Smooth muscle cell (in vitro differentiated cells): ENCODE measurements around the gene MYO9B. TPM values are rescaled to one million over a fixed set of nuclear protein-coding genes. Genes with fewer than 3 reads are reported as not detected.

ENCODE experiments used
- DNase-seq: peaks from one replicate; lab custom pipeline; 2025; ENCODE audit not compliant: unreplicated experiment; lab: John Stamatoyannopoulos, UW
- H2AFZ ChIP-seq: fragments of 200-600 bp; sonication (generic); 2 replicates; pipeline ENCODE4 v1.6.0; 2016; ENCODE audit warnings: antibody characterized with exemption, low read depth, mild to moderate bottlenecking
- H3F3A ChIP-seq: fragments of 200-600 bp; sonication (generic); 2 replicates; pipeline ENCODE4 v1.6.0; 2017; ENCODE audit warnings: antibody characterized with exemption, low read depth
- H3K27ac ChIP-seq: fragments of 200-600 bp; sonication (generic); 2 replicates; pipeline ENCODE4 v1.5.1; 2016; ENCODE audit warnings: low read depth, mild to moderate bottlenecking
- H3K27me3 ChIP-seq: fragments of 200-600 bp; sonication (generic); 2 replicates; pipeline ENCODE4 v1.6.1; 2016; ENCODE audit warnings: low read depth, mild to moderate bottlenecking
- H3K36me3 ChIP-seq: fragments of 200-600 bp; sonication (generic); 2 replicates; pipeline ENCODE4 v1.5.1; 2016; ENCODE audit warnings: low read depth
- H3K4me1 ChIP-seq: fragments of 200-600 bp; sonication (generic); 2 replicates; pipeline ENCODE4 v1.5.1; 2016; ENCODE audit warnings: low read depth
- H3K4me2 ChIP-seq: fragments of 200-600 bp; sonication (generic); 2 replicates; pipeline ENCODE4 v1.6.0; 2016; ENCODE audit warnings: mild to moderate bottlenecking
- H3K4me3 ChIP-seq: fragments of 200-600 bp; sonication (generic); 2 replicates; pipeline ENCODE4 v1.5.1; 2016; ENCODE audit warnings: mild to moderate bottlenecking
- H3K79me2 ChIP-seq: fragments of 200-600 bp; sonication (generic); 2 replicates; pipeline ENCODE4 v1.6.0; 2016; ENCODE audit warnings: low read depth, mild to moderate bottlenecking
- H3K9ac ChIP-seq: fragments of 200-600 bp; sonication (generic); 2 replicates; pipeline ENCODE4 v1.6.0; 2016; ENCODE audit warnings: low read depth
- H3K9me3 ChIP-seq: fragments of 200-600 bp; sonication (generic); replicated peaks from 2 replicates; pipeline ENCODE4 v1.5.1; 2016; ENCODE audit warnings: low read depth
- H4K20me1 ChIP-seq: fragments of 200-600 bp; sonication (generic); 2 replicates; pipeline ENCODE4 v1.6.0; 2016; ENCODE audit warnings: low read depth
- CTCF ChIP-seq: fragments of 200-600 bp; sonication (generic); IDR thresholded peaks from 2 replicates; pipeline ENCODE4 v1.5.1; 2017; ENCODE audit warnings: borderline replicate concordance, mild to moderate bottlenecking, antibody characterized with exemption; ENCODE audit not compliant: insufficient read depth, poor library complexity, severe bottlenecking
- WGBS: methylation state at CpG from one replicate; pipeline ENCODE4 v1.1.7; 2016; ENCODE audit warnings: low lambda C conversion rate; 5-methylcytosine and 5-hydroxymethylcytosine counted together
- polyA plus RNA-seq: library from polyadenylated mRNA; unstranded; fragments of >200 nt; fragmentation: Nextera tagmentation; extraction: Ambion mirVana; gene quantifications from 2 replicates; pipeline ENCODE4 v1.2.1, GENCODE V29; 2016
- total RNA-seq: library from RNA; depleted of rRNA; stranded (reverse); fragments of >200 nt; gene quantifications from 2 replicates; pipeline ENCODE4 v1.2.3, GENCODE V29; 2014

MYO9B gene
- total RNA-seq (44.6 and 48.7 TPM in 2 replicates), polyA plus RNA-seq (46.6 and 49.4 TPM in 2 replicates)

DNA sequence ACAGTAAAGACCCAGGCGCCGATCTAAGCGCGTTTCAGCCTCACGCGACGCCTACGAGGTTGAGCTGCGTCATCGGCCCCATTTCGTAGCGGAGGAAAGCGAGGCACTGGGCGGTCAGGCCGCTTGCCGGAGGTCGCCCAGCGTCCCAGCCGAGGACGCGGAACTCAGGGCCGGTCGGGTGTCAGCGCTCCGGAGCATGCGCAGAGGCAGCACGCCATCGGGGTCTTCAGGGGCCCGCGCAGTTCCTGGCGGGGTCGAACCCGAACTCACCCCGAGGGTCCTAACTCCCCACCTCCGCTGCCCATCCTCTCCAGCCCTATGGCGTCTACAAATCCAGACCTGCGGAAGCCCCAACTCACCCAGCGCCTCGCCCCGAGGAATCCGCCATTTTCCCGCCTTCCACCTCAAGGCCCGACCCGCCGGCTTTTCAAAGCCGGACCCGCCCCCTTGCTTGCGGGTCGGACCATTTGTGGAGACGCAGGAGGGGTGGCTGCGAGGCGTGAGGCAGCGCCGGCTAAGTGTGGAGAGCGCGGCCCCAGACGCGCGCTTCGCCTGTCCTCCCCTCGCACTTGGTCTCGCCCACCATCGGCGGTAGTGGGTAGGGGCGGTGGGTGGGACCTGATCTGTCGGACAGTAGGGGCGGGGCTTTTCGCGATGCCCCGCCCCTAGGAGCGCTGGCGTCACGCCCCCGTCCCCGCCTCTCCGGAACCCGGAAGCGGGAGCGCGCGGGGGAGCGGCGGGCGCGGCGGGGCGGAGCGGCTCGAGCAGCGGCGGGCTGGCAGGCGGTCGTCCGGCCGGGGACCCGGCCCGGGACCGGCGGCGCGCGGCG, at the start of gene MYO9B, which contains the start of gene HAUS8:
Gene MYO9B (plus strand): TSS at position 743 of the 829 bp plus-strand sequence. CDS start 25,941 bp downstream, outside the sequence.
Gene HAUS8 (minus strand): TSS at position 418 of the 829 bp plus-strand sequence. CDS start 30 bp downstream, at position 388.
- Histone ChIP-seq H3K36me3 (no peaks in the 10 kb centered on the region), H3K27me3 (no peaks in the 10 kb centered on the region), H4K20me1 (peaks cover 34% of the 10 kb centered on the region), H3K9ac (peak within 1 kb of the TSS; percentile 91), H3K27ac (peak within 1 kb of the TSS; percentile 98), H3F3A (peaks cover 11% of the 10 kb centered on the region), H3K9me3 (no peaks in the 10 kb centered on the region), H3K79me2 (peaks cover 50% of the 10 kb centered on the region), H2AFZ (peak within 1 kb of the TSS; percentile 69), H3K4me2 (peak within 1 kb of the TSS; percentile 94), H3K4me1 (peaks cover 31% of the 10 kb centered on the region), H3K4me3 (peak within 1 kb of the TSS; percentile 94)
- WGBS, result under 1% methylated on average over 60 of the region's 103 CpGs
- no peak for TF ChIP-seq CTCF
- DNase-seq, result peak; percentile 94

GRCh38 chr19:17025991-17026658, 49.5 kb upstream of the MYO9B start:
- H3K4me3 ChIP-seq, result peak overlapping the region; percentile 52
- peak overlapping the region; percentile 86 for H3K4me2 ChIP-seq
- H3K36me3 ChIP-seq, result no peaks in the 10 kb centered on the region
- no peaks in the 10 kb centered on the region for H3K9me3 ChIP-seq
- DNase-seq, result no peak
- peaks cover 34% of the 10 kb centered on the region for H3K27me3 ChIP-seq
- H3F3A ChIP-seq, result no peaks in the 10 kb centered on the region
- WGBS, result 5% methylated on average over 30 of the region's 40 CpGs
- H2AFZ ChIP-seq, result no peak overlapping the region
- H4K20me1 ChIP-seq, result no peaks in the 10 kb centered on the region
- H3K9ac ChIP-seq, result no peak overlapping the region
- H3K79me2 ChIP-seq, result no peaks in the 10 kb centered on the region
- no peak for TF ChIP-seq CTCF
- H3K27ac ChIP-seq, result no peak overlapping the region
- H3K4me1 ChIP-seq, result peaks cover 9% of the 10 kb centered on the region

GRCh38 chr19:17026706-17027534, 48.7 kb upstream of the MYO9B start, which contains the start of gene CPAMD8:
CPAMD8 (minus strand) TSS chr19:17026810; CDS start chr19:17026642, 168 bp downstream.
- Histone ChIP-seq H3F3A (no peaks in the 10 kb centered on the region), H3K4me3 (peak within 1 kb of the TSS; percentile 52), H2AFZ (no peak within 1 kb of the TSS), H3K4me2 (peak within 1 kb of the TSS; percentile 86), H3K27ac (no peak within 1 kb of the TSS), H3K79me2 (no peaks in the 10 kb centered on the region), H3K9ac (no peak within 1 kb of the TSS), H3K9me3 (no peaks in the 10 kb centered on the region), H4K20me1 (no peaks in the 10 kb centered on the region), H3K36me3 (no peaks in the 10 kb centered on the region), H3K27me3 (peaks cover 34% of the 10 kb centered on the region), H3K4me1 (peaks cover 9% of the 10 kb centered on the region)
- no peak for DNase-seq
- 40% methylated on average over 1 of the region's 67 CpGs for WGBS
- TF ChIP-seq CTCF, result no peak
